ENCODE results near the gene CFAP299.

- TF ChIP-seq, protein P1, sequence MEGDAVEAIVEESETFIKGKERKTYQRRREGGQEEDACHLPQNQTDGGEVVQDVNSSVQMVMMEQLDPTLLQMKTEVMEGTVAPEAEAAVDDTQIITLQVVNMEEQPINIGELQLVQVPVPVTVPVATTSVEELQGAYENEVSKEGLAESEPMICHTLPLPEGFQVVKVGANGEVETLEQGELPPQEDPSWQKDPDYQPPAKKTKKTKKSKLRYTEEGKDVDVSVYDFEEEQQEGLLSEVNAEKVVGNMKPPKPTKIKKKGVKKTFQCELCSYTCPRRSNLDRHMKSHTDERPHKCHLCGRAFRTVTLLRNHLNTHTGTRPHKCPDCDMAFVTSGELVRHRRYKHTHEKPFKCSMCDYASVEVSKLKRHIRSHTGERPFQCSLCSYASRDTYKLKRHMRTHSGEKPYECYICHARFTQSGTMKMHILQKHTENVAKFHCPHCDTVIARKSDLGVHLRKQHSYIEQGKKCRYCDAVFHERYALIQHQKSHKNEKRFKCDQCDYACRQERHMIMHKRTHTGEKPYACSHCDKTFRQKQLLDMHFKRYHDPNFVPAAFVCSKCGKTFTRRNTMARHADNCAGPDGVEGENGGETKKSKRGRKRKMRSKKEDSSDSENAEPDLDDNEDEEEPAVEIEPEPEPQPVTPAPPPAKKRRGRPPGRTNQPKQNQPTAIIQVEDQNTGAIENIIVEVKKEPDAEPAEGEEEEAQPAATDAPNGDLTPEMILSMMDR (IDR thresholded peaks at IDR 0.05 in 8 of 11, conservative IDR thresholded peaks at IDR 0.05 in 3 of 11), result no peak
- TF ChIP-seq POLR2AphosphoS5 (IDR thresholded peaks at IDR 0.05), result no peak
Measured at GRCh38 chr4:80900908-80901307, 565.4 kb downstream of the CFAP299 start.
